Activated CD4-positive, CD25-positive, alpha-beta regulatory T cell treated with anti-CD3 and anti-CD28 coated beads, Interleukin-2, amount 50 U/mL, for 16 hours (primary cell): Measurements from ENCODE around the gene AEBP1.

ENCODE experiments used
- DNase-seq: peaks from one replicate; pipeline ENCODE4 v3.0.0-alpha.2; 2020; ENCODE audit warnings: low read depth, low spot score

The AEBP1 gene

GRCh38 chr7:44104860-44105771, 971 bp downstream of the AEBP1 start:
- DNase-seq, result no peak

- DNase-seq, result no peak
These were observed 1.7 kb downstream of the AEBP1 start for GRCh38 chr7:44105832-44106231.

- no peak for DNase-seq
These were observed 2.3 kb downstream of the AEBP1 start for GRCh38 chr7:44106311-44107065.

- no peak for DNase-seq
These were observed 3.2 kb downstream of the AEBP1 start for GRCh38 chr7:44107116-44107960.

- DNase-seq, result no peak
These were observed 4.0 kb downstream of the AEBP1 start for GRCh38 chr7:44107961-44108767.

- DNase-seq, result no peak
These were observed 4.9 kb downstream of the AEBP1 start for GRCh38 chr7:44108768-44109750.

GRCh38 chr7:44109991-44110390, 5.8 kb downstream of the AEBP1 start:
- DNase-seq, result no peak

- DNase-seq, result no peak
These were observed 6.8 kb downstream of the AEBP1 start for GRCh38 chr7:44110719-44111635.

GRCh38 chr7:44111761-44112160, 7.6 kb downstream of the AEBP1 start:
- no peak for DNase-seq

GRCh38 chr7:44112231-44112996, 8.3 kb downstream of the AEBP1 start:
- DNase-seq, result no peak

GRCh38 chr7:44112997-44113763, 9.0 kb downstream of the AEBP1 start:
- DNase-seq, result no peak

GRCh38 chr7:44113764-44114354, 9.7 kb downstream of the AEBP1 start:
- no peak for DNase-seq

- no peak for DNase-seq
These were observed 10.6 kb downstream of the AEBP1 start for GRCh38 chr7:44114586-44115310.

- no peak for DNase-seq
These were observed 12.1 kb downstream of the AEBP1 start for GRCh38 chr7:44116087-44116788.
